GM12872 (cell line): ENCODE results near the gene TYK2.

Experiments
- CTCF ChIP-seq: IDR thresholded peaks from 3 replicates; pipeline ENCODE4 v1.5.1; 2011; ENCODE audit warnings: low read depth, mild to moderate bottlenecking, low read length, moderate library complexity; ENCODE audit not compliant: insufficient read depth

TYK2 gene

GRCh38 chr19:10395003-10395402 is 14.6 kb upstream of the TYK2 start:
- no peak for TF ChIP-seq CTCF

- TF ChIP-seq CTCF, result no peak
Observed at GRCh38 chr19:10393137-10393536, 12.8 kb upstream of the TYK2 start.

GRCh38 chr19:10392120-10392519 is 11.7 kb upstream of the TYK2 start:
- TF ChIP-seq CTCF, result no peak

GRCh38 chr19:10390652-10391286 is 10.4 kb upstream of the TYK2 start:
- peak; percentile 91 for TF ChIP-seq CTCF

- TF ChIP-seq CTCF, result peak; percentile 36; the same call in 1 of the 3 replicates
Observed at GRCh38 chr19:10389863-10390262, 9.5 kb upstream of the TYK2 start.

GRCh38 chr19:10388957-10389356 is 8.6 kb upstream of the TYK2 start:
- TF ChIP-seq CTCF, result peak; percentile 92

- TF ChIP-seq CTCF, result peak; percentile 13; the same call in 1 of the 3 replicates
Observed at GRCh38 chr19:10384580-10384979, 4.2 kb upstream of the TYK2 start.
